ENCODE measurements around the gene CTTNBP2.

- TF ChIP-seq CTCF (IDR thresholded peaks at IDR 0.05) (no peak), POLR2A (IDR thresholded peaks at IDR 0.05) (no peak)
These were observed 200.8 kb downstream of the CTTNBP2 start for GRCh38 chr7:117672453-117672852.

Measured in thyroid gland (tissue), 4 donors.